Measurements from ENCODE around the gene NBEA. TPM values are rescaled to one million over a fixed set of nuclear protein-coding genes. Genes with fewer than 3 reads are reported as not detected.

NBEA gene
- total RNA-seq, 2 experiments from 2014 or later = 0.34 to 0.57 TPM

DNA sequence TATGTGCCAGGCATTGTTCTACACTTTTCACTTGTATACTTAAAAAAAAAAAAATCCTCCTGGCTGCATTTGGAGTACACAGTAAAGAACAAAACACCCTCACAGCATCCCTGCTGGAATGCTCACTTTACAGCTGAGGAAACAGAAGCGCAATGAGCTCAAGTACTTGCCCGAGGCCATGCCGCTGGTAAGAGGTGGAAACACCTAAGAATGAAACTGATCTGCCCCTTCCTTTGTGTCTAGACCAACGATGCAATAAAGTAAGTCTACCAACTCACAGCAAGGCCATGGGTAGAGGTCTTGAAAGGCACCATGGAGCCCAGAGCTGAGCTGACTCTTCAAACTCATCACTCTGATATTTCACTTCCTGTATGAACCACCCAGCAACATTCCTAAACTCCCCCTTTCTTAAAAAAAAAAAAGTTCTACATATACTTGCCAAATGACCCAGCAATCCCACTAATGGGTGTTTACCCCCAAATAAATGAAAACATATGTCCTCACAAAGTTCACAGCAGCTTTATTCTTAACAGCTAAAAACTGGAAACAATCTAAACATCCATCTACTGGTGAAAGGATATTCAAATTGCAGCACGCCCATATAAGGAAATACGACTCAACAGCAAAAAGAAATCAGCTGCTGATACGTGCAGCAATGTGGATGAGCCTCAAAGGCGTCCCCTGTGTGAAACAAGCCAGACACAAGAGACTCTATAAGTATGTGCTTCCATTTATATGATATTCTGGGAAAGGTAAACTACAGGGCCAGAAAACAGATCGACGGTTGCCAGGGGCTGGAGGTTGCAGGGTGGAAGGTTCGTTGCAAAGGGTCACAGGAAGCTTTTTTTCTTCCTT, 771.1 kb downstream of the NBEA start:
- CTCF ChIA-PET = interaction anchor here (1.6 kb wide), 1 partner anchor 9 kb away, joined by 5 read pairs; no protein-coding TSS in a partner anchor
- Mint-ChIP-seq H3K4me1 (ENCODE audit: low read depth) (no peaks in the 10 kb centered on the region), H3K27ac (no peak overlapping the region), H3K36me3 (ENCODE audit: low read depth) (no peaks in the 10 kb centered on the region), H3K27me3 (ENCODE audit: low read depth) (no peaks in the 10 kb centered on the region), H3K9me3 (ENCODE audit: insufficient read depth) (no peaks in the 10 kb centered on the region), H3K4me3 (no peak overlapping the region)
- DNase-seq (no peak), ATAC-seq (no peak)
- POLR2A ChIA-PET = no interaction called here

DNA sequence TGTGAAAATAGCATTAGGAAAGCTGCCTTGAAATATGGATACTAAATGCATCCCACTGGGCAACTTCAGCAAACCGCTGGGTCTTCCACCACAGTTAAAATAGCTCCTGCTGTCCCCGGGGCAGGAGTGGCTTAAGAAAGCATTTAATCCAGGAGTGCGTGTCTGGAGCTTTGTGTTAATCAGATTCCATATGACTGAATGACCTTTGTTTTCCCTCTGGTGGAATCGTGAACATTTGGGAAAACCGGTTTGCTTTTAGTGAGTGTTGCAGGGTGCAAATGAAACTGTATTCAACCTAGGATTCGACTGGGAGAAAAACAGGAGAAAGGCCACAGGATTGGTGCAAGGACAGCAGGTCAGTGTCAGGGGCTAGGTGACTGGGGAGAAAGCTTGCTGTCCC, 772.1 kb downstream of the NBEA start:
- Mint-ChIP-seq H3K4me3 (no peak overlapping the region), H3K27ac (no peak overlapping the region)
- no peak for DNase-seq

DNA sequence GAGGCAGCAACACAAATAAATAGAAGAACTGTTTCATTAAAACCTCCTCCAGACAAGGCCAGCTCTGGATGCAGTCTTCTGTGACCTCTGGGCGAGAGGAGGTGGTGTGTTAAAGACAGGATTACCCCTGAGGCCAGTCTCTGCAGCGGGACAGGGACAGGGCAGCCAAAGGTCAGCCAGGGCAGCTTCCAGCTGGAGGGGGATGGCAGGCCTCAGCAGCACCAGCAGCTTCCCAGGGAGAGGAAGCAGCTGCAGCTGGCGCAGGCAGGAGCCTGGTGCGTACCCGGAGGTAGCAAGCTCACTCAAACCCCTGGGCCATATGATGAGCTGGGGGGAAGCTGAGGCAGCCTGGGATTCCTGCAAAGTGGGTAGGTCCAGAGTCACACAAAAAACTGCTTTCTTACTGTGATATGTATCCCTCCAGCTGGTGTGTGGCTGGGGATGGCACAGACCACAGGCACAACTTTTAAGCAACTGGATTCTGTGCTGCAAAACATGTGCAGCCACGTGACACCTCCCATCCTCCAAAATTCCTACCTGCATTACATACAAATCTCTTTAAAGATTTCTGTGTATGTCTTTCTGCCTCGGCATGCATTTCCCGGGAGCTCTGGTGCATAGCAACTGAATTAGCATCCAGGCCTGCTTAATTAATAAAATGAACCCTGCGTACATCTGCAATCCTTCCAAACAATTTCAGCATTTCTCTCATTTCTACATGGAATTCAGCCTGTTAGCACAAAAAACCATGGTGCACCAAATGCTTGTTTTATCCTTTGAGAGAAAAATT, 772.7 kb downstream of the NBEA start:
- DNase-seq = no peak
- ChIA-PET POLR2A (no interaction called here), CTCF (no interaction called here)
- H3K9me3 Mint-ChIP-seq (ENCODE audit: insufficient read depth) = no peaks in the 10 kb centered on the region
- H3K4me3 Mint-ChIP-seq = no peak overlapping the region
- H3K27ac Mint-ChIP-seq = no peak overlapping the region
- H3K36me3 Mint-ChIP-seq (ENCODE audit: low read depth) = no peaks in the 10 kb centered on the region
- H3K27me3 Mint-ChIP-seq (ENCODE audit: low read depth) = no peaks in the 10 kb centered on the region
- no peaks in the 10 kb centered on the region for H3K4me1 Mint-ChIP-seq (ENCODE audit: low read depth)
- ATAC-seq = no peak

More for the DNA sequence above, 772.1 kb downstream of the NBEA start:
- ChIA-PET POLR2A (no interaction called here), CTCF (no interaction called here)
- Mint-ChIP-seq H3K4me1 (ENCODE audit: low read depth) (no peaks in the 10 kb centered on the region), H3K36me3 (ENCODE audit: low read depth) (no peaks in the 10 kb centered on the region), H3K27me3 (ENCODE audit: low read depth) (no peaks in the 10 kb centered on the region), H3K9me3 (ENCODE audit: insufficient read depth) (no peaks in the 10 kb centered on the region)
- no peak for ATAC-seq

DNA sequence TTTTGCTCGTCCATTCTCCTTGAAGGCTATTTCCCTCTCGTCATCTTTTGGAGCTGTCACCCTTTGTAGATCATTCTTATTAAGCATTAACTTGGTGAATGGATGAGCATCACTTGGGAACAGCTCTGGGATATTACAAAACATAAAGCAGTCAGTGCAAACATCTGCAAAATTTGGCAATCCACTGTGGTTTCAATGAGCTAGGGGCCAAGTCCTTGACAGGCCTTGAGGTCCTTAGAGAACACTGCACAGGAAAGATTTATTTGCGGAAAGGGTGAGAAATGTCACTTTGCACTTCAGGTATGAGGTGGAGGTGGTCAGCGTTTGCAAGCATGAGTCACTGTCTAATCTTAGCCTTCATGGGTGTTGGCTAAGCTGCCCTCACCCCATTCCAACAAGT, 774.1 kb downstream of the NBEA start:
- CTCF ChIA-PET = no interaction called here
- DNase-seq = no peak
- POLR2A ChIA-PET = no interaction called here
- Mint-ChIP-seq H3K36me3 (ENCODE audit: low read depth) (no peaks in the 10 kb centered on the region), H3K9me3 (ENCODE audit: insufficient read depth) (no peaks in the 10 kb centered on the region), H3K27me3 (ENCODE audit: low read depth) (no peaks in the 10 kb centered on the region), H3K27ac (no peak overlapping the region), H3K4me3 (no peak overlapping the region), H3K4me1 (ENCODE audit: low read depth) (peaks cover 4% of the 10 kb centered on the region)
- no peak for ATAC-seq

DNA sequence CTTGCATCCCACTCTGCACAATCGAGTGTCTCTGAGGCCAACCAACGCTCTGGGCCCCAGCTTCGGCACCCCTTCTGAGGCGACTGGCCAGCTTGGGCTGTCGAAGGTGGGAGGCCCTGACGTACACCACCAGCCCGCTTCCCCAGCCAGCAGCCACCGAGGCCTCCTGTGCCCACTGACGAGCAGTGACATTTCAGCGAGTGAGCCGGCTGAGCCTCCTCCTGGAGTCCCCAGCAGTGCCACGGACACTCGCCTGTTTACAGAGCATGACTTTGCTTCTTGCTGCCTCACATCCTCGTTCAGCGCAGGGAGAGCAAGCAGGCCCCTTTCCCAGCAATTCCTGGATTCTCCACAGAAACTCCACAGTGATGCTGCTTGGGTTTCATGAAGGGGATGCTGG, 774.7 kb downstream of the NBEA start:
- no peak overlapping the region for H3K27ac Mint-ChIP-seq
- ATAC-seq (no peak), DNase-seq (no peak)
- ChIA-PET CTCF (no interaction called here), POLR2A (no interaction called here)
- peaks cover 4% of the 10 kb centered on the region for H3K4me1 Mint-ChIP-seq (ENCODE audit: low read depth)
- no peak overlapping the region for H3K4me3 Mint-ChIP-seq
- H3K9me3 Mint-ChIP-seq (ENCODE audit: insufficient read depth) = no peaks in the 10 kb centered on the region
- no peaks in the 10 kb centered on the region for H3K27me3 Mint-ChIP-seq (ENCODE audit: low read depth)
- no peaks in the 10 kb centered on the region for H3K36me3 Mint-ChIP-seq (ENCODE audit: low read depth)

DNA sequence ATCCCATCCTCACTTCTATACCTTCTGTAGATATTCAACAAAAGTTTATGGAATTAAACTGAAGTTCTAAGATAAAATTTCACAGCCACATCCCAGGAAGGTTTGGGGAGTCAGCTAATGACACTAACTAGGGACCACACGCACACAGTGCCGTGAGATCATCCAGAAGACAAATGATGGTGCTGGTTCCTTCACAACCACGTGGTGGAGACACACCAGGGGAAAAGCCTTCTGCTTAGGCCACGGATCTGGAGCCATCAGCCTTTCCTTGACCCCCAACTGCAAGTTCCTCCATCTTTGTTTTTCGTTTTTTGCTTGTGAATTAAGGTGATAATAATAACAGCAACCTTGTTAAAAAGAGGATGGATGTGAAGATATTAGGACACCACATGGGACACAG, 776.0 kb downstream of the NBEA start:
- no peaks in the 10 kb centered on the region for H3K9me3 Mint-ChIP-seq (ENCODE audit: insufficient read depth)
- ATAC-seq (no peak), DNase-seq (no peak)
- H3K27ac Mint-ChIP-seq = no peak overlapping the region
- H3K36me3 Mint-ChIP-seq (ENCODE audit: low read depth) = no peaks in the 10 kb centered on the region
- peaks cover 4% of the 10 kb centered on the region for H3K4me1 Mint-ChIP-seq (ENCODE audit: low read depth)
- ChIA-PET CTCF (no interaction called here), POLR2A (no interaction called here)
- H3K4me3 Mint-ChIP-seq = no peak overlapping the region
- peaks cover 4% of the 10 kb centered on the region for H3K27me3 Mint-ChIP-seq (ENCODE audit: low read depth)

DNA sequence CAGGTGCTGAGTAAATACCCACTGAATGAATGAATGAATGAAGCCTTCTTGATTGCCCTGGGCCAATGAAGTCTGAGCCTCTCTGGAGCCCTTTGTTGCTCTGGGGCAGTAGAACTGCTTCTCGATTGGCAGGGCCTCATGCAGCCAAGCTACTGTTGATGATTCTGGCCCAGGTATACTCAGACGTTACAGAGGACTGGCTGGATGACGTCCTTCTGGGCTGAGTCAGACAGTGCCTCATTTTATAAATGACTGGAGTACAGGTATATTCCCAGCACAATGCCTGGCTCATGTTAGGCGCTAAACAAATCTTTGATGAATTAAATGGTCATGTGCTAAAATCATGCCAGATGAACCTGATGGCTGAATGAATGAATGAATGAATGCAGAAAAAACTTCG, 778.2 kb downstream of the NBEA start:
- DNase-seq (no peak), ATAC-seq (no peak)
- peaks cover 4% of the 10 kb centered on the region for H3K4me1 Mint-ChIP-seq (ENCODE audit: low read depth)
- H3K27ac Mint-ChIP-seq = no peak overlapping the region
- POLR2A ChIA-PET = no interaction called here
- H3K4me3 Mint-ChIP-seq = no peak overlapping the region
- H3K27me3 Mint-ChIP-seq (ENCODE audit: low read depth) = peaks cover 4% of the 10 kb centered on the region
- H3K9me3 Mint-ChIP-seq (ENCODE audit: insufficient read depth) = no peaks in the 10 kb centered on the region
- no peaks in the 10 kb centered on the region for H3K36me3 Mint-ChIP-seq (ENCODE audit: low read depth)
- CTCF ChIA-PET = no interaction called here

DNA sequence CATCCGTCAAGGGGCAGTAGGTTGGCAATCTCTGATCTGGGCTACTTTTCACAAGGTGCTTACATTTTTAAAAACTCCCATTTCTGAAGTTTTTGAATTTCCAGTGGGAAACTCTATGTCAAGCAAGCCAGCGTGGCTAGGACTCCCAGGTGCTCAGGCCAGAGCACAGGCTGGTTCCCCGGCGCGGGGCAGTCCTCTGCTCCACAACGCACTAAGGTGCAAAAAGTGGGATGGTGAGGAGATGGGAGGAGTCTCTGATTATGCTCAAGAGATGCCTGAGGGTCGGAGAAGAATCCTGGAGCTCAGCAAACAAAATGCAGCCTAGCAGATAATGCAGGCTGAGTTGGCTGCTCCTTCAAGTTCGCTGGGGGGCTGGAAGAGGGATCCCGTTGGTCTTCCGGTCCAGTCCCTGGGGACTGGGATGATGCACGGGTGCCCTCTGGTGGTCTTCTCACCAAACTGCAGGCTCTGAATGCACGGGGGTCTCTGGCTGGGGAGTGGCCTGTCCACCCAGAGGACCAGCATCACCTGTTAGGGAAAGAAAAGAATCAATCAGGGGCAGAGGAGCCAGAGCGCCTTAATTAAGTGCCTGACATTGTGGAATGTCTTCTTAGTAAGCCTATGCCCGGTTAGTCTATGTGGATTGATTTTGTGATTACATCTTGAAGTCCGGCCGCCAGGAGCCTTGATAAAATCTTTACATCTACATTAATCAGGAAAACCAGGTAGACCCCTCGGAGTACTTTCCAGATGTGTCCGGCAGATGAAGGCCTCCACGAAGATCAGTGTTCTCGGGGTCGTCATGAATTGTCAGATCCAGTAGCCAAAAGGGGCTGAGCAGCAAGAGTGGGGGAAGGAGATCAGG, 778.9 kb downstream of the NBEA start:
- Mint-ChIP-seq H3K27ac (no peak overlapping the region), H3K36me3 (ENCODE audit: low read depth) (no peaks in the 10 kb centered on the region), H3K27me3 (ENCODE audit: low read depth) (peaks cover 4% of the 10 kb centered on the region), H3K9me3 (ENCODE audit: insufficient read depth) (no peaks in the 10 kb centered on the region), H3K4me1 (ENCODE audit: low read depth) (peaks cover 4% of the 10 kb centered on the region), H3K4me3 (no peak overlapping the region)
- POLR2A ChIA-PET = no interaction called here
- DNase-seq (peak; percentile 53), ATAC-seq (peak; percentile 65)
- CTCF ChIA-PET = no interaction called here
